Endothelial cell of coronary artery (primary cell): ENCODE data around the gene SVIL. TPM values are rescaled to one million over a fixed set of nuclear protein-coding genes. Genes with fewer than 3 reads are reported as not detected.

ENCODE experiments used
- total RNA-seq: library from RNA; depleted of rRNA; stranded (reverse); fragments of >200 nt; gene quantifications from 2 replicates; pipeline ENCODE4 v1.2.3, GENCODE V29; 2014

SVIL gene, protein sequence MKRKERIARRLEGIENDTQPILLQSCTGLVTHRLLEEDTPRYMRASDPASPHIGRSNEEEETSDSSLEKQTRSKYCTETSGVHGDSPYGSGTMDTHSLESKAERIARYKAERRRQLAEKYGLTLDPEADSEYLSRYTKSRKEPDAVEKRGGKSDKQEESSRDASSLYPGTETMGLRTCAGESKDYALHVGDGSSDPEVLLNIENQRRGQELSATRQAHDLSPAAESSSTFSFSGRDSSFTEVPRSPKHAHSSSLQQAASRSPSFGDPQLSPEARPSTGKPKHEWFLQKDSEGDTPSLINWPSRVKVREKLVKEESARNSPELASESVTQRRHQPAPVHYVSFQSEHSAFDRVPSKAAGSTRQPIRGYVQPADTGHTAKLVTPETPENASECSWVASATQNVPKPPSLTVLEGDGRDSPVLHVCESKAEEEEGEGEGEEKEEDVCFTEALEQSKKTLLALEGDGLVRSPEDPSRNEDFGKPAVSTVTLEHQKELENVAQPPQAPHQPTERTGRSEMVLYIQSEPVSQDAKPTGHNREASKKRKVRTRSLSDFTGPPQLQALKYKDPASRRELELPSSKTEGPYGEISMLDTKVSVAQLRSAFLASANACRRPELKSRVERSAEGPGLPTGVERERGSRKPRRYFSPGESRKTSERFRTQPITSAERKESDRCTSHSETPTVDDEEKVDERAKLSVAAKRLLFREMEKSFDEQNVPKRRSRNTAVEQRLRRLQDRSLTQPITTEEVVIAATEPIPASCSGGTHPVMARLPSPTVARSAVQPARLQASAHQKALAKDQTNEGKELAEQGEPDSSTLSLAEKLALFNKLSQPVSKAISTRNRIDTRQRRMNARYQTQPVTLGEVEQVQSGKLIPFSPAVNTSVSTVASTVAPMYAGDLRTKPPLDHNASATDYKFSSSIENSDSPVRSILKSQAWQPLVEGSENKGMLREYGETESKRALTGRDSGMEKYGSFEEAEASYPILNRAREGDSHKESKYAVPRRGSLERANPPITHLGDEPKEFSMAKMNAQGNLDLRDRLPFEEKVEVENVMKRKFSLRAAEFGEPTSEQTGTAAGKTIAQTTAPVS (N-terminal part only)
- 55.8 and 86.5 TPM in 2 replicates for total RNA-seq

DNA sequence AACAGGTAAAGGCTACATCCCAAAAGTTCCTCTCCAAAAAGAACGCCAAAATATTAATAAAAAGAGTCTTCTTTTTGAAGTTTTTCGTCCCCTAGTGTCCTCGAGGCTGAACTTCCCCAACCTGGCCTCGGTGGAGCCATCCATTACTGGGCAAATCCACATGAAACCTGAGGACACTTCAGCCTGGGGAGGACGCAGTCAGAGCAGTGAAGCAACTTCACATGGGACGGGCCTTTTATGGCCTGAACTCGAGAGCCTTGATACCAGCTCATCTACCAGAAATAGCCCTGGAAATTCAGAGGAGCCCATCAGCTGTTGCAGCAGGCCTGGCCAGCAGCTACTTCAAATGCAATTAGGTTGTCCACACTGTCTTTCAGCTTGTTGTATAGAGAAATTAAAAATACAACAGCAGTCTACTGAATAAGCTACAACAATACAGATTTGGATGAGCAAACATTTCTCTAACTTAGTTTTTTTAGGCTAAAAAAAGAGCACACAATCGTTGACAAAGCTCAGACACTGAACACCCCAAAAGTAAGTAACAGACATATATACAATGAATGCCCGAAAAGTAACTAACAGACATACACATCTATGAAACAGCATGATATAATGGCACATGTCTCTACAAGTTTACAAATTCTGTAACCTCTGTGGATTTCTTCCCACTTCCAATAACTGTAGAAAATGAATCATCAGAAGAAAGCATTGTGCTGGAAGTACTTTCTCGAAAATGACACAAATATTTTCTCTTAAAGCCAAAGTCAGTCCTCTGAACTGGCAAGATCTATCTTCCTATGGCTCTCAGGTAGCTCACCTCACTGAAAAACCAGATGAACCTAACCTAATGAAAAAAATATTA lies at the start of gene SVIL:
TSS of gene SVIL (minus strand) at position 208 of the 862 bp plus-strand sequence. CDS start 79,913 bp downstream, outside the sequence.

